Left colon (tissue), 2 donors: ENCODE measurements around the gene HCRT. TPM values are rescaled to one million over a fixed set of nuclear protein-coding genes. Genes with fewer than 3 reads are reported as not detected.
"Not testable (repeated sequence)": the region's sequence is repeated elsewhere in the genome, so short reads cannot be mapped to it uniquely, and the experiment has no call there.

Experiments
- ATAC-seq: fragments of 200-7000 bp; cut with Tn5 transposase; one replicate; pipeline ENCODE4 v1.9.1; 2020; ENCODE audit warnings: mild to moderate bottlenecking, moderate library complexity
- DNase-seq, 2 donors: peaks; one replicate each; pipeline ENCODE4 v3.0.0-alpha.2; 2020
- intact Hi-C, 2 donors: fragments of 100-400 bp; cut with DNase I in 1 of 2; cut with micrococcal nuclease in 1 of 2; formaldehyde crosslinking; loops; one replicate each; pipeline versions ENCODE4 v1.11.2 to v1.14.0; 2022; cut with DNase I, micrococcal nuclease
- long read RNA-seq: library from polyadenylated mRNA; unstranded; transcript quantifications from one replicate; pipeline ENCODE4 v2.0.0, GENCODE V29; 2021
- total RNA-seq, 2 donors: library from RNA; stranded (reverse); fragmentation: NEBNext Ultra II Directional; extraction: Animal tissue kit (Norgen Biotek cat#: 25700); gene quantifications; one replicate each; pipeline ENCODE4 v1.2.1, GENCODE V29; 2021
- donor health status: DM: no; HTN: no; CAD: no.
- donor health status: DM: yes; HTN: yes; CAD: no.

HCRT gene, protein sequence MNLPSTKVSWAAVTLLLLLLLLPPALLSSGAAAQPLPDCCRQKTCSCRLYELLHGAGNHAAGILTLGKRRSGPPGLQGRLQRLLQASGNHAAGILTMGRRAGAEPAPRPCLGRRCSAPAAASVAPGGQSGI
- total RNA-seq = not detected
- long read RNA-seq = 0 reads

GRCh38 chr17:42184713-42185620, at the start of gene HCRT:
HCRT (minus strand) TSS chr17:42185452; CDS start chr17:42185365, 87 bp downstream.
- intact Hi-C loops = loop anchor here in 1 of 2 donors (10.0 kb wide), 1 partner anchor 60 kb away; the partner anchor contains the start of genes HSPB9 and KAT2A
- DNase-seq (no peak), ATAC-seq (peak; percentile 19)

DNA sequence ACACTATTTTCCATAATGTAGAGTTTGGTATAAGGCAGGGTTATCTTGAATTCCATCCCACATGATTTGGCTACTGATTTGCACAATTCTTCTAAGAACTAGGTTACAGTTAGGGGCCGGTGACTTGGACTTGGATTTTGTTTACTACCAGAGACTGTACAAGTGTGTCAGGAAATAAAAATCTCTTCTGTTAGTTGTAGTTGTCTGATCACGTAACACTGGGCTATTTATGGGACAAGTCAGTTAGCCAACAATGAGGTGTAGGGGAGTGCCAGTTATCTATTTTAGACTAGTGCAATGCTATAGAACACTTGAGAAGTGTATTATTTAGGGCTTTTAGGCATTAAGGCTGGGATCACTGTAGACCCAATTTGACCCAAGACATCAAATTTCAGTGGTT, 48.7 kb upstream of the HCRT start:
- ATAC-seq = no peak

GRCh38 chr17:42233156-42233555, 47.9 kb upstream of the HCRT start:
- intact Hi-C loops = no loop called here
- no peak for ATAC-seq
- DNase-seq = no peak

More for the DNA sequence above, 48.7 kb upstream of the HCRT start:
- DNase-seq = no peak
- intact Hi-C loops = no loop called here

- no peak for ATAC-seq
- no peak for DNase-seq
- intact Hi-C loops = no loop called here
Measured at GRCh38 chr17:42230225-42230624, 45.0 kb upstream of the HCRT start.

- intact Hi-C loops = no loop called here
- ATAC-seq (no peak), DNase-seq (no peak)
Measured at GRCh38 chr17:42227849-42228700, 42.8 kb upstream of the HCRT start.

GRCh38 chr17:42225646-42226045, 40.4 kb upstream of the HCRT start:
- intact Hi-C loops = no loop called here
- no peak for DNase-seq
- ATAC-seq = no peak

DNA sequence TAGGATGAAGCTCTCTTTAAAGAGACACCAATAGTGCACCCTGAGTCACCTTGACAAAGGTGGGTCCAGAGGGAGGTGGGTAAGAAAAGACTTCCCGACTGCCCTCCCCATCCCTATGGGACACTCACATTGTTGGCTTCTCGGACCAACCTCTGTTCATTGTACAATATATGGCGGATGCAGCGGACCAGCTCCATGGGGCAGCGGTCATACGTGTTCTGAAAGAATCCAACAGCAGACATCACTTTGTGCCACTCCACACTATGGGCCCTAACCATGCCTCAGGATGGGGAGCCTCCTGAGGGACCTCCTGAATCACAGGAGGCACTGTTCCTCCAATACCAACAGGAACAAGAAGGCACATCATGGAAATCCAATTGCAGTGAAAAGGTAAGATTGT, 39.4 kb upstream of the HCRT start:
- ATAC-seq (no peak), DNase-seq (no peak)
- intact Hi-C loops = no loop called here

DNA sequence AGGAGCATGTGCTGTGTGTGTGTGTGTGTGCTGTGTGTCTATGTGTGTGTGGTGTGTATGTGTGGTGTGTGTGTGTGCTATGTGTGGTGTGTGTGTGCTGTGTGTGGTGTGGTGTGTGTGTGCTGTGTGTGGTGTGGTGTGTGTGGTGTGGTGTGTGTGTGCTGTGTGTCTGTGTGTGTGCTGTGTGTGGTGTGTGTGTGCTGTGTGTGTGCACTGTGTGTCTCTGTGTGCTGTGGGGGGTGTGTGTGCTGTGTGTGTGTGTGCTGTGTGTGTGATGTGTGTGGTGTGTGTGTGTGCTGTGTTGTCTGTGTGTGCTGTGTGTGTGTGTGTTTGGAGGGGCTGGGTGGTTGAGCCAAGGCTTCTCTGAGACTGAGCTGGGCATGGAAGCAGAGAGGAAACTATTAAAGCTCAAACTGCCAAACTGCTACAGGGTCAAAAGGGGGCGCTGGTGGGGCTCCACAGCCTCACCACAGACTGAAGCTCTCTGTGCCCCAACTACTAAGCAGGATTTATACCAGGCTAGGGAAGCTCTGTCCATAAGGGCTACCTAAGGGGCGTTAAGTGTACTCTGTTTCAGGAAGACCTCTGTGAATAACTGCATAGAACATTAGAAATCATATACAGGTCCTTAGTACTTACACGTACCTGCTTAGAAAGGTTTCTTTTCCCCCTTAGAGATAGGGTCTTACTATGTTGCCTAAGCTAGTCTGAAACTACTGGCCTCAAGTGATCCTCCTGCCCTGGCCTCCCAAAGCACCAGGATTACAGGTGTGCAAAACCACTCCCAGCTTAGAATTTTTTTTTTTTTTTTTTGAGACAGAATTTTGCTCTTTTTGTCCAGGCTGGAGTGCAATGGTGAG, 36.9 kb upstream of the HCRT start:
- DNase-seq (peak in 1 of 2 donors; percentile 45), ATAC-seq (peak; percentile 80)
- intact Hi-C loops = no loop called here

GRCh38 chr17:42219280-42219679, 34.0 kb upstream of the HCRT start:
- ATAC-seq, intact Hi-C loops, DNase-seq: not testable (repeated sequence)

DNA sequence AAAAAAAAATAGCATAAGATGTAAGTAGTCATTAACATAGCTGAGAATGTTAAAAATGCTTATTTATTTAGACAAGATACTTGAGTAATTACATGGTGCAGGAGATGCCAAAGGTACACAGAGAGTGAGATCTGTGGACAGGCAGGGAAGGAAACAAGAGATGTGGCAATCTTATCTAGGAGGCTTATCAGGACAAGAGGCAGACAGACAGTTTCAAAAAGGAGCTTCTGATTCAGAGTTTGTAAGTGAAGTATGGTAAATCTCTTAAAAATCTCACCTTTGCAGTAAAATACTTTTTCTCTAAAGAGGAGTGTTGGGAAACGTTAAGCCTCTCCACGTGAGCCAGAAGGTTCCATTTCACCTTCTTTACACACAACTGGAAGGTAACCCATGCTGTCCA, 28.9 kb upstream of the HCRT start:
- ATAC-seq (no peak), DNase-seq (no peak)
- intact Hi-C loops = no loop called here

- no peak for ATAC-seq
- intact Hi-C loops = no loop called here
- DNase-seq = no peak
Measured at GRCh38 chr17:42212382-42212781, 27.1 kb upstream of the HCRT start.

DNA sequence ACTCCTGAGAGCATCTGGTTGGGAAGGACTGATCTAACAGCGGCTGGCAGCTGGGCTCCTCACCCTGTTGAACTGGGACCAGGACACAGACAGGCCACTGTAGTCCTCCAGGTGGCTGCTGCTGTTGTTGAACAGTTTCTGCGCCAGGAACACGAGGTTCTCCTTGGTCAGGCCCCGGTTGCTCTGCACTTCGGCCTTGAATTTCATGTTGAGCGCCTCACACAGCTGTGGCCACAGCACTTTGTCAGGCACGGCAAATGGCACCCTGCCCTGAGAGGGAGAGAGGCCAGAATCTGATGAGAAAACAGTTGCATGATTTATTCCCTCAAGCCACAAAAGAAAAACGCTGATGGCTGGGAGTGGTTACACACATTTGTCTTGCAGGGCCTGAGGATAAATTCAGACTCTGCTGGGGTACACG, 26.7 kb upstream of the HCRT start:
- ATAC-seq, intact Hi-C loops: not testable (repeated sequence)
- DNase-seq = peak in 1 of 2 donors; percentile 45

DNA sequence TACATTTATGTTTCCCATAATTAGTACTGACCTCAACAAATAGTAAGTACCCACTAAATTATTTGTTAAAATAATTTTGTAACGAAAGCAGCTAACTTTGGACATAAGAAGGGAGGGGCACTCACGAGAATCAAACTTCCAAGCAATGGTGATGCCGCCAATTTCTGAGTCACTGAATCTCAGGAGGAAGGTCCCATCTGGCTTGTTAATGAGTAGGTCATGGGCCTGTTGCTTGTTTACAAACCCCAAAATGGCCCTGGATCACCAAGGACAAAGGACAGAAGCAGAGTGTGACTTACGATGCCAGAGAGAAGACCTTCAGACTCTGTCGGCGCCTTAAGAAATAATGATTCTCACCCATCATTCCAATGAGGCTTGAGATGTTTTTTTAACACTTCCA, 24.8 kb upstream of the HCRT start:
- DNase-seq = no peak
- no peak for ATAC-seq
- intact Hi-C loops = no loop called here

DNA sequence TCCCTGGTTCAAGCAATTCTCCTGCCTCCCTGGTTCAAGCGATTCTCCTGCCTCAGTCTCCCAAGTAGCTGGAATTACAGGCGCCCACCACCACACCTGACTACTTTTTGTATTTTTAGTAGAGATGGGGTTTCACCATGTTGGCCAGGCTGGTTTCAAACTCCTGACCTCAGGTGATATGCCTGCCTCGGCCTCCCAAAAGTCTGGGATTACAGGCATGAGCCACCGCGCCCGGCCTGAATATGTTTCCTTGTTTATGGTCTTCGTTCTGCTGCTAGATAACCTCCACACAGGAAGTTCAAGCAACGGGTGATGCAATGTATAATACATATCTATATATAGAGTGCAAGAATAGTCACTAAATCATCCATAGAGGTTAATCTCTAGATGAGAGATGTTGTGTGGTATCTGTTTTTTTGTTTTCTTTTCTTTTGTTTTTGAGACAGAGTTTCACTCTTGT, 20.9 kb upstream of the HCRT start:
- not testable (repeated sequence) for ATAC-seq

DNA sequence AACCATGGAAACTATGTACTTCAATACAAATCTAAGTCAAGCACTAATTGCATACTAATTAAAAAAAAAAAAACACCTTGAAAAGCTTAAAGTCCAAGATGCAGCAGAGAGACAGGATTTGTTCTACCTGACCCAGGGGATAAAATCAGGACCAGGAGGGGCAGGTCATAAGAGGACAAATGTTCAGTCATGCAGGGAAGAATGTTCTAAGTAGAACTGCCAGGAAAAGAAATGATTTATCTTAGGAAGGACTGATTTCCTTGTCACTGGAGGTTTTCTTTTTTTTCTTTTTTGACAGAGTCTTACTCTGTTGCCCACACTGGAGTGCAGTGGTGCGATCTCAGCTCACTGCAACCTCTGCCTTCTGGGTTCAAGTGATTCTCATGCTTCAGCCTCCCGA, 18.1 kb upstream of the HCRT start:
- ATAC-seq (no peak), DNase-seq (no peak)
- intact Hi-C loops = no loop called here

More for the DNA sequence above, 20.9 kb upstream of the HCRT start:
- DNase-seq, intact Hi-C loops: not testable (repeated sequence)

GRCh38 chr17:42202696-42203095, 17.4 kb upstream of the HCRT start:
- no peak for ATAC-seq
- DNase-seq = no peak
- intact Hi-C loops = no loop called here

GRCh38 chr17:42202159-42202558, 16.9 kb upstream of the HCRT start:
- DNase-seq (no peak), ATAC-seq (no peak)
- intact Hi-C loops = no loop called here

DNA sequence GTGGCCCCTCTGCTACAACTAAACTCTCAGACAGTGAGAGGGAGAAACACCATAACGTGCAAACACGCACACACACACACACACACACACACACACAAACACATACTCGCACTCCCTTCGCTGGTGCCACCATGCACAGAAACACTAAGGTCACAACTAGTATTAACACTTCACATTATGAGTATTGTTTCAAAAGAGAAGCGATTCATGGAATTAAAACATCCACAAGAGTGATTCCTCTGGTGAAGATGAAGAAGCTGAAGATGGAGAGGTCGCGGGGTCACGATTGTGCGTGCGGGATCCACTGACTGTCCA, 16.2 kb upstream of the HCRT start:
- DNase-seq (no peak), ATAC-seq (no peak)
- intact Hi-C loops = no loop called here
